Osteoblast (primary cell): Measurements from ENCODE around the gene HTD2. TPM values are rescaled to one million over a fixed set of nuclear protein-coding genes. Genes with fewer than 3 reads are reported as not detected.

Experiments used
- DNase-seq: peaks from one replicate; pipeline ENCODE4 v3.0.0; 2011; ENCODE audit warnings: low spot score, mixed read lengths; ENCODE audit not compliant: insufficient read length; ENCODE audit errors: missing footprints
- H2AFZ ChIP-seq: 2 replicates; pipeline ENCODE4 v1.6.0; 2011; ENCODE audit warnings: mild to moderate bottlenecking, low read length
- H3K27ac ChIP-seq: 2 replicates; pipeline ENCODE4 v1.5.1; 2011; ENCODE audit warnings: mild to moderate bottlenecking, low read depth, low read length, moderate library complexity
- H3K27me3 ChIP-seq: 2 replicates; pipeline ENCODE4 v1.6.0; 2012; ENCODE audit warnings: mild to moderate bottlenecking, control low read depth, inconsistent platforms, low read length, moderate library complexity; ENCODE audit not compliant: insufficient read depth
- H3K36me3 ChIP-seq: 2 replicates; pipeline ENCODE4 v1.5.1; 2011; ENCODE audit warnings: mild to moderate bottlenecking, low read length, control low read depth, moderate library complexity; ENCODE audit not compliant: insufficient read depth
- H3K4me1 ChIP-seq: 2 replicates; pipeline ENCODE4 v1.5.1; 2011; ENCODE audit warnings: mild to moderate bottlenecking, low read length, control low read depth, moderate library complexity; ENCODE audit not compliant: insufficient read depth
- H3K4me2 ChIP-seq: 2 replicates; pipeline ENCODE4 v1.6.0; 2011; ENCODE audit warnings: mild to moderate bottlenecking, low read length; ENCODE audit not compliant: insufficient read depth
- H3K4me3 ChIP-seq: fragments of 200-600 bp; sonication (generic); 3 replicates; pipeline ENCODE4 v1.5.1; 2012; ENCODE audit warnings: mild to moderate bottlenecking, low read length, inconsistent platforms; ENCODE audit not compliant: insufficient read depth
- H3K79me2 ChIP-seq: 2 replicates; pipeline ENCODE4 v1.6.0; 2012; ENCODE audit warnings: mild to moderate bottlenecking, low read length, control low read depth, inconsistent platforms; ENCODE audit not compliant: insufficient read depth
- H3K9me3 ChIP-seq: 2 replicates; pipeline ENCODE4 v1.5.1; 2011; ENCODE audit warnings: low read depth, low read length, control low read depth
- H4K20me1 ChIP-seq: 2 replicates; pipeline ENCODE4 v1.6.0; 2012; ENCODE audit warnings: mild to moderate bottlenecking, low read length, control low read depth; ENCODE audit not compliant: insufficient read depth
- CTCF ChIP-seq: IDR thresholded peaks from 2 replicates; pipeline ENCODE4 v1.5.1; 2011; ENCODE audit warnings: mild to moderate bottlenecking, low read depth, low read length, moderate library complexity; ENCODE audit errors: extremely low read depth
- total RNA-seq: library from RNA; depleted of rRNA; stranded (reverse); fragments of >200 nt; gene quantifications from 2 replicates; pipeline ENCODE4 v1.2.3, GENCODE V29; 2012

Gene HTD2
- total RNA-seq, 1 donor, result 6.2 TPM

GRCh38 chr3:58347984-58348383 is 41.7 kb downstream of the HTD2 start:
- Histone ChIP-seq H3K4me3 (no peak overlapping the region), H3K79me2 (peaks cover 74% of the 10 kb centered on the region), H3K4me2 (no peak overlapping the region), H3K27me3 (no peaks in the 10 kb centered on the region), H3K9me3 (no peaks in the 10 kb centered on the region), H2AFZ (no peak overlapping the region), H3K4me1 (peaks cover 11% of the 10 kb centered on the region), H3K27ac (no peak overlapping the region), H3K36me3 (peaks cover 2% of the 10 kb centered on the region), H4K20me1 (peaks cover 15% of the 10 kb centered on the region)
- no peak for TF ChIP-seq CTCF
- no peak for DNase-seq

- Histone ChIP-seq H3K27me3 (no peaks in the 10 kb centered on the region), H3K36me3 (peaks cover 2% of the 10 kb centered on the region), H3K4me2 (no peak overlapping the region), H3K4me1 (peaks cover 15% of the 10 kb centered on the region), H3K27ac (peak overlapping the region; percentile 40), H3K4me3 (no peak overlapping the region), H3K9me3 (no peaks in the 10 kb centered on the region), H2AFZ (no peak overlapping the region), H3K79me2 (peaks cover 72% of the 10 kb centered on the region), H4K20me1 (peaks cover 11% of the 10 kb centered on the region)
- DNase-seq, result no peak
- no peak for TF ChIP-seq CTCF
These were observed 43.7 kb downstream of the HTD2 start for GRCh38 chr3:58349792-58350626.

GRCh38 chr3:58350627-58351013 is 44.3 kb downstream of the HTD2 start:
- Histone ChIP-seq H3K9me3 (no peaks in the 10 kb centered on the region), H4K20me1 (peaks cover 17% of the 10 kb centered on the region), H3K36me3 (peaks cover 2% of the 10 kb centered on the region), H3K79me2 (peaks cover 77% of the 10 kb centered on the region), H3K27ac (peak overlapping the region; percentile 40), H3K4me3 (no peak overlapping the region), H2AFZ (peak overlapping the region; percentile 54), H3K4me2 (peak overlapping the region; percentile 4), H3K4me1 (peaks cover 15% of the 10 kb centered on the region), H3K27me3 (no peaks in the 10 kb centered on the region)
- peak; percentile 46 for DNase-seq
- no peak for TF ChIP-seq CTCF

GRCh38 chr3:58351920-58352319 is 45.6 kb downstream of the HTD2 start:
- Histone ChIP-seq H3K9me3 (no peaks in the 10 kb centered on the region), H3K4me2 (no peak overlapping the region), H3K36me3 (peaks cover 2% of the 10 kb centered on the region), H3K4me3 (no peak overlapping the region), H3K27ac (peak overlapping the region; percentile 6), H2AFZ (no peak overlapping the region), H3K27me3 (no peaks in the 10 kb centered on the region), H3K79me2 (peaks cover 75% of the 10 kb centered on the region), H3K4me1 (peaks cover 20% of the 10 kb centered on the region), H4K20me1 (peaks cover 23% of the 10 kb centered on the region)
- DNase-seq, result no peak
- TF ChIP-seq CTCF, result no peak
